ENCODE measurements around the gene GRIK4.

Gene GRIK4

DNA sequence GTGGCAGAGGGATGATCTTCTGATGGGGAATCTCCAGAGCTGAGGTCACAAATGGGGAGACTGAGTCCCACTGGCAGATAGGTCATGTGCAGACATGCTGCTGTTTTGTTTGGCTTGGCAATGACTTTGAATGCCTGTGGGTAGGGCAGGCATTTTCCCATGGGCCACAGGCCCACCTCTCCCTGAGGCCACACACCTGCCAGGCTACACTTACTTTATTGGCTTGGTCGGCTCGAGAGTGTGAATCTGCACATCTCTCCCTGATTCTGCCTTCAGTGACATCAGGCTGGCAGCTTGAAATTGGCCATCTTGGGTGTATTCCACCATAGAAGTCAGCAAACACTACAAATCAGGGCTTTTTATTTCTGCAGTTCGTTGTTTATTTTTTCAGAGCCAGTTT lies 91.5 kb downstream of the GRIK4 start:
- no peak for ATAC-seq (ENCODE audit: low read depth)
- H3K27ac ChIP-seq (ENCODE audit: poor library complexity, severe bottlenecking) = no peak overlapping the region
- H3K4me3 ChIP-seq (ENCODE audit: severe bottlenecking) = no peak overlapping the region
- H3K9me3 ChIP-seq (ENCODE audit: severe bottlenecking) = no peaks in the 10 kb centered on the region
- H3K27me3 ChIP-seq (ENCODE audit: insufficient read depth, poor library complexity, severe bottlenecking) = no peaks in the 10 kb centered on the region
- DNase-seq (ENCODE audit: low spot score) = no peak
- H3K4me1 ChIP-seq (ENCODE audit: insufficient read depth, poor library complexity, severe bottlenecking) = no peaks in the 10 kb centered on the region
- TF ChIP-seq, protein P1, sequence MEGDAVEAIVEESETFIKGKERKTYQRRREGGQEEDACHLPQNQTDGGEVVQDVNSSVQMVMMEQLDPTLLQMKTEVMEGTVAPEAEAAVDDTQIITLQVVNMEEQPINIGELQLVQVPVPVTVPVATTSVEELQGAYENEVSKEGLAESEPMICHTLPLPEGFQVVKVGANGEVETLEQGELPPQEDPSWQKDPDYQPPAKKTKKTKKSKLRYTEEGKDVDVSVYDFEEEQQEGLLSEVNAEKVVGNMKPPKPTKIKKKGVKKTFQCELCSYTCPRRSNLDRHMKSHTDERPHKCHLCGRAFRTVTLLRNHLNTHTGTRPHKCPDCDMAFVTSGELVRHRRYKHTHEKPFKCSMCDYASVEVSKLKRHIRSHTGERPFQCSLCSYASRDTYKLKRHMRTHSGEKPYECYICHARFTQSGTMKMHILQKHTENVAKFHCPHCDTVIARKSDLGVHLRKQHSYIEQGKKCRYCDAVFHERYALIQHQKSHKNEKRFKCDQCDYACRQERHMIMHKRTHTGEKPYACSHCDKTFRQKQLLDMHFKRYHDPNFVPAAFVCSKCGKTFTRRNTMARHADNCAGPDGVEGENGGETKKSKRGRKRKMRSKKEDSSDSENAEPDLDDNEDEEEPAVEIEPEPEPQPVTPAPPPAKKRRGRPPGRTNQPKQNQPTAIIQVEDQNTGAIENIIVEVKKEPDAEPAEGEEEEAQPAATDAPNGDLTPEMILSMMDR (IDR thresholded peaks at IDR 0.05; ENCODE audit: poor library complexity, severe bottlenecking) = no peak
- no peaks in the 10 kb centered on the region for H3K36me3 ChIP-seq (ENCODE audit: low read depth)

DNA sequence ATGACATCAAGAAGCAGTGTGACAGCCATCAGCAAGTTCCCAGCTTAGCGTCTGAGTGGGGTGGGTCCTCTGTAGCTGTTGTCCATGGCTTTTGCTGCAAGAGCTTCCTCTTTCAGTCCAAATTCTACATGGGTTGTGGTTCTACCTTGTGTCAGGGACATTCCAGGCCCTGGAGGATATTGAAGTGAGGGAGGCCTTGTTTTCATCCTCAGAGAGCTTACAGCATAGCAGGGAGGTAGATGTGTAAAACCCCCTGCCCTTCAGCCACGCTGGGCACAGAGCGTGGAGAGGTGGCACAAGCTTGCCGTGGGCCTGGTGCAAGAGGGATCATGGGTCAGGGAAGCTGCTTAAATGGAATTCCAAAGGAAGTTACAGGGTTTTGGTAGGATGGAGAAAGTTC lies 93.9 kb downstream of the GRIK4 start:
- H3K9me3 ChIP-seq (ENCODE audit: severe bottlenecking) = no peaks in the 10 kb centered on the region
- DNase-seq (ENCODE audit: low spot score) (peak; percentile 6), ATAC-seq (ENCODE audit: low read depth) (no peak)
- no peak overlapping the region for H3K27ac ChIP-seq (ENCODE audit: poor library complexity, severe bottlenecking)
- TF ChIP-seq, protein P1 (IDR thresholded peaks at IDR 0.05; ENCODE audit: poor library complexity, severe bottlenecking) = no peak
- H3K36me3 ChIP-seq (ENCODE audit: low read depth) = no peaks in the 10 kb centered on the region
- H3K27me3 ChIP-seq (ENCODE audit: insufficient read depth, poor library complexity, severe bottlenecking) = no peaks in the 10 kb centered on the region
- H3K4me1 ChIP-seq (ENCODE audit: insufficient read depth, poor library complexity, severe bottlenecking) = no peaks in the 10 kb centered on the region
- H3K4me3 ChIP-seq (ENCODE audit: severe bottlenecking) = no peak overlapping the region

DNA sequence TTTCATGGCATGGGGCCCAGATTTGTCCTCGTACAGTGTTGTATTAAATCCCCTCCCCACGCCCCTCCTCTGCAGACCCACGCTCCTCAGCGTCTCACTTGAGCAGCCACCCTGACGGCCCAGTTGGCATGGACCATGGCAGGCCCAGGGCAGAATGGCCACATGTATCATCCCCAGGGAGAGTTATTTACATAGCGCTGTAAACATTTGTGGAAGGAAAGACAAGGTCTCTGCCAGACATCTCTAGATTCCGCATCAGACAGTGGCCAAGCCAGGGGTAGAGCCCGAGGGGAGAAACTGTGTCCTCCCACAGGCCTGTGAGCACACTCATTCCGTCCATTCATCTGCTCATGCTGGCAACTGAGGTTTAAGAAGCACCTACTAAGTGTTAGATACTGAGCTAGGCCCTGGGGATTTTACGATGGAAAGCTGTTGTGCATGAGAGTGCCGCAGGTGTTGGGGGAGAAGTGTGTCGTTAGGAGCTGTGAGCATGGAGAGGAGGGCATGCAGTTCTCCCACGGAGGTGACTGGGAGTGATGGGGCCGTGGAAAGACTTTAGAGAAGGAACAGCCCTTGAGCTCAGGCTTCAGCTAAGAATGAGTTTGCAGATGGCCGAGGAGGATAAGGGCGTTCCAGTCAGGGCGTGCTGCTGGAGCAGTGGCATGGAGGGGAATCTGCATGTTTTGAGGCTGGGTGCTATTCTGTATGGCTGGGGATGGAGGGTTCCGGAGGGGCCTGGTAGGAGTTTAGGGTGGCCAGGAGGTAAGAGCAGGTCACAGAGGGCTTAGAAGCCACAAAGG lies 94.9 kb downstream of the GRIK4 start:
- no peaks in the 10 kb centered on the region for H3K4me1 ChIP-seq (ENCODE audit: insufficient read depth, poor library complexity, severe bottlenecking)
- no peaks in the 10 kb centered on the region for H3K9me3 ChIP-seq (ENCODE audit: severe bottlenecking)
- DNase-seq (ENCODE audit: low spot score) (no peak), ATAC-seq (ENCODE audit: low read depth) (no peak)
- no peak overlapping the region for H3K4me3 ChIP-seq (ENCODE audit: severe bottlenecking)
- H3K27me3 ChIP-seq (ENCODE audit: insufficient read depth, poor library complexity, severe bottlenecking) = no peaks in the 10 kb centered on the region
- H3K36me3 ChIP-seq (ENCODE audit: low read depth) = no peaks in the 10 kb centered on the region
- H3K27ac ChIP-seq (ENCODE audit: poor library complexity, severe bottlenecking) = no peak overlapping the region
- TF ChIP-seq, protein P1 (IDR thresholded peaks at IDR 0.05; ENCODE audit: poor library complexity, severe bottlenecking) = no peak

GRCh38 chr11:120608061-120608460 lies 96.5 kb downstream of the GRIK4 start:
- ATAC-seq (ENCODE audit: low read depth) (no peak), DNase-seq (ENCODE audit: low spot score) (no peak)
- no peak overlapping the region for H3K27ac ChIP-seq (ENCODE audit: poor library complexity, severe bottlenecking)
- no peak overlapping the region for H3K4me3 ChIP-seq (ENCODE audit: severe bottlenecking)
- H3K36me3 ChIP-seq (ENCODE audit: low read depth) = no peaks in the 10 kb centered on the region
- TF ChIP-seq, protein P1 (IDR thresholded peaks at IDR 0.05; ENCODE audit: poor library complexity, severe bottlenecking) = no peak
- no peaks in the 10 kb centered on the region for H3K9me3 ChIP-seq (ENCODE audit: severe bottlenecking)
- H3K4me1 ChIP-seq (ENCODE audit: insufficient read depth, poor library complexity, severe bottlenecking) = no peaks in the 10 kb centered on the region
- no peaks in the 10 kb centered on the region for H3K27me3 ChIP-seq (ENCODE audit: insufficient read depth, poor library complexity, severe bottlenecking)

GRCh38 chr11:120608760-120609211 lies 97.2 kb downstream of the GRIK4 start:
- TF ChIP-seq, protein P1 (IDR thresholded peaks at IDR 0.05; ENCODE audit: poor library complexity, severe bottlenecking) = no peak
- DNase-seq (ENCODE audit: low spot score) = no peak

More at GRCh38 chr11:120608760-120609211, 97.2 kb downstream of the GRIK4 start:
- Histone ChIP-seq H3K27me3 (ENCODE audit: insufficient read depth, poor library complexity, severe bottlenecking) (no peaks in the 10 kb centered on the region), H3K9me3 (ENCODE audit: severe bottlenecking) (no peaks in the 10 kb centered on the region), H3K36me3 (ENCODE audit: low read depth) (no peaks in the 10 kb centered on the region), H3K4me3 (ENCODE audit: severe bottlenecking) (no peak overlapping the region), H3K4me1 (ENCODE audit: insufficient read depth, poor library complexity, severe bottlenecking) (no peaks in the 10 kb centered on the region), H3K27ac (ENCODE audit: poor library complexity, severe bottlenecking) (no peak overlapping the region)
- ATAC-seq (ENCODE audit: low read depth) = no peak

Data from RWPE2 (cell line).